ENCODE data around the gene NOXA1.

GRCh38 chr9:137435381-137435891 is 12.2 kb downstream of the NOXA1 start:
- TF ChIP-seq CTCF (IDR thresholded peaks at IDR 0.05) (no peak), POLR2A (IDR thresholded peaks at IDR 0.05) (no peak), POLR2AphosphoS5 (IDR thresholded peaks at IDR 0.05) (no peak), EP300 (IDR thresholded peaks at IDR 0.05) (no peak)

Measured in suprapubic skin (tissue), 4 donors.